Activated naive CD4-positive, alpha-beta T cell (primary cell): ENCODE results near the gene FIZ1.
"Not testable (repeated sequence)": the region's sequence is repeated elsewhere in the genome, so short reads cannot be mapped to it uniquely, and the experiment has no call there.

Experiments
- DNase-seq, 4 experiments: peaks; one replicate each; lab custom pipeline; 2025; lab: John Stamatoyannopoulos, UW

The FIZ1 gene

DNA sequence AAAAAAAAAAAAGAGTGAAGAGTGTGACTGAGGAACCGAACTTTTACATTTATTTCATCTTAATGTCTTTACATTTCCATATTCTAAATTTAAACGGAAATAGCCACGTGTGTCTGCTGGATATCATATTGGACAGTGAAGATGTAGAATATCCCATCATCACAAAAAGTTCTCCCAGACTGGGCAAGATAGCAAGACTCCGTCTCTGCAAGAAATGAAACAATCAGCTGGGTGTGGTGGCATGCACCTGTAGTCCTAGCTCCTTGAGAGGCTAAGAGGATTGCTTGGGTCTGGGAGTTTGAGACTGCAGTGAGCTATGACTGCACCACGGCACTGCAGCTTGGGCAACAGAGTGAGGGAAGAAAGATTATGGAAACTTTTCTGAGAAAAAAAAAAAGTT lies 22.6 kb downstream of the FIZ1 start:
- no peak for DNase-seq

DNA sequence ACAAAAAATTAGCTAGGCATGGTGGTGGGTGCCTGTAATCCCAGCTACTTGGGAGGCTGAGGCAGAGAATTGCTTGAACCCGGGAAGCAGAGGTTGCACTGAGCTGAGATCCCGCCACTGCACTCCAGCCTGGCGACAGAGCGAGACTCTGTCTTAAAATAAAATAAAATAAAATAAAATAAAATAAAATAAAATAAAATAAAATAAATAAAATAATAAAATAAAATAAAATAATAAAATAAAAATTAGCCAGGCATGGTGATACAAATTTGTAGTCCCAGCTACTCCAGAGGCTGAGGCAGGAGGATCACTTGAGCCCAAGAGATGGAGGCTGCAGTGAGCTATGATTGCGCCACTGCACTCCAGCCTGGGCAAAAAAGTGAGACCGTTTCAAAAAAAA lies 25.4 kb downstream of the FIZ1 start:
- DNase-seq = not testable (repeated sequence)

DNA sequence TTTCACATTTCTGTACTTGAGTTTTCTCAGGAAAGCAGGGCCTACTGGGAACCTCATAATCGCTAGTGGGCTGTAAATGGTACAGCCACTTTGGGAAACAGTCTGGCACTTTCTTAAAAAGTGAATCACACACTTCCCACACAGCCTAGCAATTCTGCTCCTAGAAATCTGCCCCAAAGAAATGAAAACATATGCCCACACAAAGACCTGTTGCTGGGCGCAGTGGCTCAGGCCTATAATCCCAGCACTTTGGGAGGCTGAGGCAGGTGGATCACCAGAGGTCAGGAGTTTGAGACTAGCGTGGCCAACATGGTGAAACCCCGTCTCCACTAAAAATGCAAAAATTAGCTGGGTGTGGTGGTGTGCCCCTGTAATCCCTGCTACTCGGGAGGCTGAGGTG lies 29.8 kb downstream of the FIZ1 start:
- DNase-seq = not testable (repeated sequence)

DNA sequence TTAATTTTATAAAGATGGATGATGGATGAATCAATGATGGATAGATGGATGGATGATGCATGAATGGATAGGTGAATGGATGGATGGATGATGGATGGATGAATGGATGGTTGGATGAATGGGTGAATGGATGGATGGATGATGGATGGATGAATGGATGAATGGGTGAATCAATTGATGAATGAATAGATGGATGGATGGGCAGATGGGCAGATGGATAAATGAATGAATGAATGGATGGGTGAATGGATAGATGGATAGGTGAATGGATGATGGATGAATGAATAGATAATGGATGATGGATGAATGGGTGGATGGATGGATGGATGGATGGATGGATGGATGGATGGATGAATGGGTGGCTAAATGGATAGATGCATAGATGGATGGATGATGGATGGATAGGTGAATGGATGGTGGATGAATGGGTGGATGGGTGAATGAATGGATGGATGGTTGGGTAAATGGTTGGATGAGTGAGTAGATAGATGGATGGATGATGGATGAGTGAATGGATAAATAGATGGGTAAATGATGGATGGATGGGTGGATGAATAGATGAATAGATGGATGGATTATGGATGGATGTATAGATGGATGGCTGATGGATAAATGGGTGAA lies 31.5 kb downstream of the FIZ1 start:
- DNase-seq = no peak

DNA sequence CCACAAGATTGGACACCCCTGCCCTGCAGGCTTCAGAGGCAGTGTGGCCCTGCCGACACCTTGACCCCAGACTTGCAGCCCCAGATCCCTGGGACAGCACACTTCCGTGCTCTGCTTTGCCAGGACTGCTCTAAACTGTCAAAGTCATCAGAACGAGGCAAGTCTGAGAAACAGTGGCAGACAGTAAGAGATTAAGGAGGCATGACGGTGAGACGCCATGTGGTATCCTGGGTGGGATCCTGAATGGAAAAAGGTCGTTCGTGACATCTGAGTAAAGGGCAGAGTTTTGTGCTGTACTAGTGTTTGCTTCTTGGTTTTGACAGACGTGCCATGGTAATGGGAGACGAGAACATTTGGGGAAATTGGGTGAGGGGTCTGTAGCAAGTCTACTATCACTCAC lies 32.5 kb downstream of the FIZ1 start:
- DNase-seq = no peak

DNA sequence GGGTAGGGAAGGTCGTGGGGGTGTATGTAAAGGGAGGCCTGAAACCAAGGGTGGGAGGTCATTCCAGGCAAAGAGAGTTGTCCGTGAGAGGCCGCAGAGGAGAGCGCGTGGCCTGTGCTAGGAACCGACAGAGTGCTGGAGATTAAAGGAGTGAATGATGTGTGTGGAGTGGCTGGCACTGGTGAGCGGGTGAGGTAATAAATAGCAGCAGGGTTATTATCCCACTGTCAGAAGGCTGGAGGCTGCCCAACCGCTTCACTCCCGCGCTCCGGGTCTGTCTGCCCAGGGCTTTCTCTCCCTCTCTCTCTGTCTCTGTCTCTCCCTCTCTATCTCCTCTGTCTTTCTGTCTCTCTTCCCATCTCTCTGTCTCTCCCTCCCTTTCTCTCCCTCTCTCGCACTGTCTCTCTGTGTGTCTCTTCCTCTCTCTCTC lies 36.0 kb downstream of the FIZ1 start:
- DNase-seq = no peak

DNA sequence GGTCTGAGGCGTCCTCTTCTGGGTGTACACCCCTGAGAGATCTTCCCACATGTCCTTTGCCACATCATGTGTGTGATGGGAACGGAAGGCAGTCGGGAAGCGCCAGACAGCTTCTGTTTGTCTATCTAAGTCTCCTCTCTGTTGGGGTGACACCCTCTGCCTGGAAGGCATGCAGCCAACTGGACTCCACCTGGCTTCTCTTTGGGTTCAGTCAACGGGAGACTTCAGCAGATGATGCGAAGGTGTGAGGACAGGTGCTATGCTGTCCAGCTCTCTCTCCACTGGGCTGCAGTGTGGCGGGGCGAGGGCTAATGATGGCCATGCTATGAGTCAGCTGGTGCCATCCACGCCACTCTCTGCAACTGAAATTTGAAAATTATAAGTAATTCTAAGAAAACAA lies 39.6 kb downstream of the FIZ1 start:
- DNase-seq = no peak

DNA sequence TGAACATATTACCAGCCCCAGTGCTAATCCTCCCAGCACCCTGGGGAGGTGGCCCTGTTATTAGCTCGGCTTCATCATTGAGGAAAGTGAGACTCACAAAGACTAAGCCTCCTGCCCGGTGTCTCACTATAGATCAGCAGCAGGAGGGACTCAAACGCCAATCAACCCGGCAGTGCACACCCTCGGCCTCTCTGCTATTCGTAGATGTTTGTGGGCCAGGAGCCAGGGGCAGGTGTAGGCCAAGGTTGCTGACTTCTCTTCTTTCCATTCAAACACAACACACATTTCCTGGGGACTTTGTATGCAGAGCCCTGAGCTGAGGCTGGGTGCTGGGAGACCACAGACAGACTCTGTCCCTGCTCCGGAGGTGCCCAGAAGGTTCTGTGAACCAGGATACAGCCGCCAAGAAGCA lies 44.6 kb downstream of the FIZ1 start:
- no peak for DNase-seq

DNA sequence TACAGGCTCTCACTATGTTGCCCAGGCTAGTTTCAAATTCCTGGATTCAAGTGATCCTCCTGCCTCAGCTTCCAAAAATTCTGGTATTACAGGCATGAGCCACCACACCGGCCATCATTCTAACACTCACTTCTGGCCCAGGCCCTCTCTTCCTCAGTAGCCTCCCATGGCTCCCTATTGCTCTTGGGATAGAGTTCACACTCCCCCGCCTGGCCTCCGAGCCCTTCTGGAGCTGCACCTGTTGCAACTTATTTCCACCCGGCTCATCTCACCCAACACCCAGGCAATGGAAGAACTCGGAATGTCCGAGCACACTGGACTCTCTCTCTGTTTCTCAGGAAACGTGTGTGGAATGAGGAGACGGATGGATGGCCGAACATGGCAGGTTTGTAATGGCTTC lies 45.0 kb downstream of the FIZ1 start:
- DNase-seq = no peak

DNA sequence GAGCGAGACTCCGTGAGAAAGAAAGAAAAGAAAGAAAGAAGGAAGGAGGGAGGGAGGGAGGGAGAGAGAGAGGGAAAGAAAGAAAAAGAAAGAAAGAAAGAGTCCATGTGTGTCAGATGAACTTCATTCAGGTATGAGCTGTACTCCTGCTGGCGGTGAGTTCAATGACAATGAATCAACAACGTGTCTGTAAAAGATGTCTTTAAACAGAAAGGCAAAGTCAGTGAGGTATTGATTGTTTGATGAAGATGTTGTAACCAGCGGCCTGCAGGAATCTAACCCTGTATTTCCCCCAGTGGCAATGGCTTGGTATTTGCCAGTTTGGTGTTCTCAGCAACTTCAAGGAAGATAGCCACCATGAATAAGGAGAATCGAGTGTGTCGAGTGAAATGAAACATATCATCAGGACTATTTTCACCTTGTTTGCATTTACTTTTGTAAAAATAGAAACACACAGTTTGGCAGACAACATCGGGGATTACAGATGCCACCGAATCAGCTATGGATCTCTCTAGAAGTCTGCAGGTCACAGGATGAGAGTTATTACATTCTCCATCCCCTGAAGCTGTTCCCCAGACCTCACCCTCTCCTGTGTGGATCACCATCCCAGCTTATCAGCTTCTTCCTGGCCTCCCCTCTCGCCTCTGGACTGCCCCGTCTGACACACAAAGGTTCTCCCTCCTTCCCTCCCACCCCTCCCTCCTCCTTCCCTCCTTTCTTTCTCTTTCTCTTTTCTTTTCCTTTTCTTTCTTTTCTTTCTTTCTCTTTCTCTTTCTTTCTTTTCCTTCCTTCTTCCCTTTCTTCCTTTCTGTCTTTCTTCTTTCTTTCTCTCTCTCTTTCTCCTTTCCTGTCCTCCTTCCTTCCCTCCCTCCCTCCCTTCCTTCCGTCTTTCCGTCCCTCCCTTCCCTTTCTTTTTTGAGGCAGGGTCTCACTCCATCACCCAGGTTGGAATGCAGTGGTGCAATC lies 45.8 kb downstream of the FIZ1 start:
- no peak for DNase-seq

DNA sequence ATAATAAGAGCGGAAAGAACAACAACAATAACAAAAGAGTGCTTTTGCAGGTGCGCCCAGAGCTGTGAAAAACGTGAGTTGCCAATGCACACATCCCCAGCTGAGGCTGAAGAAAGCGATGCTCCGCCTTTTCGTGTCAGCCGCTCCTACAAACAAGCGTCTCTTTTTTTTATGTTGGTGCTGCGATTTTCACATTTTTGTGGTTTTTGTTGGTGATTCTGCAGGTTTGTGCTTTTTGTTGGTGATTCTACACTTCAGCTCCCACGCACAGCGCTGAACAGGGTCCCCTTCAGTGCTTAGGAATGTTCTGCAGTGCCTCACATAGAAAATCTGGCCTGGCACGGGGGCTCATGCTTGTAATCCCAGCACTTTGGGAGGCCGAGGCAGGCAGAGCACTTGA lies 46.7 kb downstream of the FIZ1 start:
- DNase-seq = no peak

DNA sequence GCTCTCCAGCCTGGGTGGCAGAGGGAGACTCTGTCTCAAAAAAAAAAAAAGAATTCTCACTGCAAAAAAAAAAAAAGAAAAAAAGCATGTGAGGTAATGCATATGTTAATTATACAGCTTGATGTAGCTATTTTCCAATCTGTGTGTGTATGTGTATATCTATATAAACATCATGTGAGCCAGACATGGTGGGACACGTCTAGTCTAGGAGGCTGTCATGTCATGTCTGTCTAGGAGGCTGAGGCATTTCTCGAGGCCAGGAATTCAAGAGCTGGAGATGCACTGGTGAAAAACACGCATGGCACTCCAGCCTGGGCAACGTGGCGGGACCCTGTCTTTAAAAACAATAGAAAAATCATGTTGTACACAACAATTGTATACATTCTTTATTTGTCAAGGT lies 47.1 kb downstream of the FIZ1 start:
- no peak for DNase-seq

DNA sequence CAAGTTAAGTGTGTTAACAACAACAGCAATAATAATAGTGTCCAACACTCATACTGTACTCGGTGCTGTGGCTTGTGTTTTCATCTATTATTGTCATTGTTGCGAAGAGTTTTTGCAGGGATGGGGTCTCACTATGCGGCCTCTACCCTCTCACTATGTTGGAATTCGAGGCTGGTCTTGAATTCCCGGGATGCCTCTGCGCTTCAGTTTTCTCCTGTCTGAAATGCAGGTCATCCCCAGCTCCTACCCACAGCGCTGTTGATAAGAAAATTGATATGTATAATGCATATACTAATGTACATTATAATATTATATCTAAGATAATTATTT lies 49.0 kb downstream of the FIZ1 start:
- DNase-seq = no peak

DNA sequence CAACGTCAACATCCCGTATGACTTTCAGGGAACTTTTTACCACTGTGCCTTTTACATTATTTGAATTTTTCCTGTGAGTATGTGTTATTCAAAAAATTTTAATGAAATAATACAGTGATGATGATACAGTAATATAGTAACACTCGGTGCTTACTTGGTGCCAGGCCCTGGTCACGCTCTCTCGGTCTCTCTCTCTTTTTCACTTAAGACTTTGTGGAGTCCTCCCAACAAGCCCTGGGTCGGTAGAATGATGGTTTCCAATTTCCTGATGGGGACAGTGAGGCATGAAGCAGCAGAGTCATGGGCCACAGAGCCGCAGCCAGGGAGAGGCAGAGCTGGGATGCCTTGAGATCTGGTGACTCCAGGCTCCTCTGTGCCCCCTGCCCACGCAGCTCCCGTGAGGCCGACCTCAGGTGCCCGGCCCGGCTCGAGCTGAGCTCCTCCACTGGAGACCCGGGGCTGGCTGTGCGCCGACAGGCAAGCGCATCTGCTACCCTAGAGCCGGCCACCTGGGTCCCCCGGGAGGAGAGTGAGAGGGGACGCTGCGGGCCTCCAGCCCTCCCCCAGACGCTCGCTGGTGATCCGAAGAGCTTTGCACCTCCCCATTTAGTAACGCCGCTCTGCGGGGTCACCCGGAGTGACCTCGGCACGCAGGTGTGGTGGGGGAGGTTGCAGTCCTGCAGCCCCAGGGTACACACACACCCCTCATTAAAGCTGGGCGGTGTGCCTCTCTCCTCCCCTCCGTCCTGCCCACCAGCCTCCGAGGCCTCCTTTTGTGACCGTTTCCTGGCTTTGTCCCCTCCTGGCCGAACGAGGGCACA lies 49.6 kb downstream of the FIZ1 start:
- DNase-seq = no peak

DNA sequence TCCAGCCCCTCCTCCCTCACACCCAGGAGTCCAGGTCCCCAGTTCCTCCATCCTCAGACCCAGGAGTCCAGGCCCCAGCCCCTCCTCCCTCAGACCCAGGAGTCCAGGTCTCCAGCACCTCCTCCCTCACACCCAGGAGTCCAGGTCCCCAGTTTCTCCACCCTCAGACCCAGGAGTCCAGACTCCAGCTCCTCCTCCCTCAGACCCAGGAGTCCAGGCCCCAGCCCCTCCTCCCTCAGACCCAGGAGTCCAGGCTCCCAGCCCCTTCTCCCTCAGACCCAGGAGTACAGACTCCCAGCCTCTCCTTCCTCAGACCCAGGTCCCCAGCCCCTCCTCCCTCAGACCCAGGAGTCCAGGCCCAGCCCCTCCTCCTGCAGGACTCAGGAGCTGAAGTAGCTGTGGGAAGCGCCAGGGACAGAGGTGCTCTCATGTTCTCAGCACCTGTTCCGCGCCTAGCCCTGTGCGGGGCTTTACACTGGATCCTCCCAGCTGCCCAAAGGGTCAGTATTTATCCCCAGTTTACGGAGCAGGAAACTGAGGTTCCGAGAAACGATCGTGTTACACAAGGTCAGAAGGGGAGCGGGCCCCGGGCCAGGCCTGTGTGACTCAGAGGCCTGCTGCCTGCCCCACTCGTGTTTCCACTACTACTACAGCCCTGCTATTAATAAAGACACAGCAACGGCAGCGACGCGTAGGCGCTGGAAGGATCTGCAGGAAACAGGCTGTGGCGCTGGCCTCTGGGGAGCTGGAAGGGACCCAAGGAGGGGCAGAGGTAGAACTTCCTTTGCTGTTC lies 52.3 kb downstream of the FIZ1 start:
- no peak for DNase-seq

DNA sequence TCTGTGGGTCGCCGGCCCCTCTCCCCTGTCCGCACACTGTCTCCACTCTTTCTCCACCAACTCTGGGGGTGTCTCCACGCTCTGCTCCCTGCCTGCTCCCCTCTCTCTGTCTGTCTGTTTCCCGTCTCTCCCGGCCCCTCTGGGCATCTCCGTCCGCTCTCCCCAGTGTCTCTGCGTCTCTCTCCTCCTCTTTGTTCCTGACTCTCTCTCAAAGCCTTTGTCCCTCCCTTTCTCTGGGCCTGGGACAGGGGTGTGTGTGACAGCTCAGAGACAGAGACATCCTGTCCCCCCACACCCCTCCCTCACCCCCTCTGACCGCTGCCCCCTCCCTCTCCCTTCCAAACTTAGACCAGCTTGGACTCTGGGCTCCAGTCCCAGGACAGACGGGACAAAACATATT lies 53.3 kb downstream of the FIZ1 start:
- DNase-seq = no peak

DNA sequence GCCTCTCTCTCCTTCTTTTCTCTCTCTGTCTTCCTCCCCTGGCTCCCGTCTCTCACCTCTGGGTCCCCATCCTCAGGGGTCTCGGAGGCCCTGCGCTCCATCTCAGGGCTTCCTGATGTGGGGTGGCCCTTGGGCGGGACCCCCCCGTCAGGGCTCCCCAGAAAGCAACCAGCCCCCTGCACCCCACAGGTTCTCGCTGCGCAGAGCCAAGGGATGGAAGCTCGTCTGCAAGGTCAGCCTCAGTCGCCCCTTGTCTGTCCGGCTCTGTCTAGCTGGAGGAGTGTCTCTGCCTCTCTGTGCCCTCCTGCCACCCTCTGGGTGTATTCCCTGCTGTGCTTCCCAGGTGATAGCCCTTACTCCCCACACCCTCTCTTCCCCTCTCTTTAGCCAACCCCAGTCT lies 53.9 kb downstream of the FIZ1 start, which contains the start of gene SBK3:
SBK3 (minus strand) TSS at position 101 of the 400 bp plus-strand sequence; CDS start at position 101, 0 bp downstream.
- DNase-seq = no peak

DNA sequence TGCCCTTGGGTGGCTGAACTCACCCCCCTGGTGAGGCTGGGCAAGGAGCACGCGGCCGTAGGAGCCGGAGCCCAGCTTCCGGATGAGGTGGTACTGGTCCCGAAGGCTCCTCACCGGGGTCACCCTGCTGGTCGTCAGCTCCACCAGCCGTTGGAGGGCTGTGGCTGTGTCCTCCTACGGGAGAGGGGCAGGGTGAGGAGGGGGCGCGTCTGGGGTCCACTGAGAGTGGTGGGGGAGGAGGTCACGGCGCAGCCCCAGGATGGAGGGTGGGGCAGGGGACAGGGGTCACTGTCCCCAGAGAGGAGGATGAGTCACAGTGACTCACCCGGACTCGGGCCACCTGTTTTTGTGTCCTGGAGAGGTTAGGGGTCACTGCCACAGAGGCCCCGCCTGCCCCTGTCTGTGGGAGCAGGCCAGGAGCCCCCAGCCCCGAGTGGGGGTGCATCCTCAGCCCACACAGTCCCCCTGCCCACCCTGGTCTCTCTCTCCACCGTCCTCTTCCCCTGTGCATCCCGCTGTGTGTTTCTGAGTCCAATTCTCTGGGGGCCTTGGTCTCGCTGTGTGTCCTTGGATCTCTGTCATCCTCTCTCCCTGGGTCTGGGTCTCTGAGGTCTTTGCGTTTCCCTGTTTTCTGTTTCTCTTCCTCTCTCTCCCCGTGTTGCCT lies 54.4 kb downstream of the FIZ1 start:
- no peak for DNase-seq

DNA sequence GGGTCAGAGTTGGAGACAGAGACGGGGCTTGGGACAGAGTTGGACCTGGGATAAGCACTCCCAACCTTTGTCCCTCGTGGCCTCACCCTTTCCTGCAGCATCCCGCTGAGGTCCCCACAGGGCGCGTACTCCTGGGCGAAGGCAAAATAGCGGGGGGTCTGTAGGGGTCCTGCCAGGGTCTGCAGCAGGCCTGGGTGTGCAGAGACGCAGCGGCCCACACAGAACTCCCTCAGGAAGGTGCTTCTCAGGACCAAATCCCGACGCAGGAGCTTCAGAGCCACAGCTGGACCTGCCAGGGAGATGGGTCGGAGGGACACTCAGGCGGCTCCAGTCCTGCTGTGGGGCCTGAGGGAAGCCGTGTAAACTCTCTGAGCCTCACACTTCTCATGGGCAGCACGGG lies 55.3 kb downstream of the FIZ1 start:
- DNase-seq = no peak

DNA sequence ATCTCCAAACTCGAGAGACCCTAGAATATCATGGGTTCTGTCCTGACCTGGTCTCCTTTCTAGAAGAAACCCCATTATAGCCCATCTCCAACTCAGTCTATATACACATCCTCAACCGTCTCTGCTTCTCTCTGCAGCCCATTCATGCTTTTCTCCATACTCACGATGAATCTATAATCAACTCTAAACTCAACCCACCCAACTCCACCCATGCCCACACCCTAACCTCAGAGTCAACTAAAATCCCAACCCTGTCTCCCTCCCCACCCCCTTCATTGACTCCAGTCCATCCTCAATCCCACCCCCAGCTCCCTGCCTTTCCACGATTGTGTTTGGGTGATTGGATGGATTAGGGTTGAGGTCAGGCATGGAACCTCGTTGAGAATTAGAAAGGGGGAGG lies 55.8 kb downstream of the FIZ1 start:
- DNase-seq = no peak

DNA sequence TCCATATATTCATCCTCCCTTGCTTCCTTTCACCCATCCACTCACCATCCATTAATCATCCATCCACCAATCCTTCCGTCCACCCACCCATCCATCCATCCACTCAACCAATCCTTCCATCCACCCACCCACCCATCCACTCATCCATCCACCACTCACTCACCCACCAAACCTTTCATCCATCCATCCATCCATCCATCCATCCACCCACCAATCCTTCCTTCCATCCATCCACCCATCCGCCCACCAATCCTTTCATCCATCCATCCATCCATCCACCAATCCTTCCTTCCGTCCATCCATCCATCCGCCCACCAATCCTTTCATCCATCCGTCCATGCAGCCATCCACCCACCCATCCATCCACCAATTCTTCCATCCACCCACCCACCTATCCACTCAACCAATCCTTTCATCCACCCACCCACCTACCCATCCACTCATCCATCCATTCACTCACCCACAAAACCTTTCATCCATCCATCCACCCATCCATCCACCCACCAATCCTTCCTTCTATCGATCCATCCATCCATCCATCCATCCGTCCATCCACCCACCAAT lies 56.9 kb downstream of the FIZ1 start:
- DNase-seq = no peak
